Femur (tissue), 1 donor: ENCODE data around the gene POLD2.
"Not testable (repeated sequence)": the region's sequence is repeated elsewhere in the genome, so short reads cannot be mapped to it uniquely, and the experiment has no call there.

ENCODE experiments used
- DNase-seq: peaks from one replicate; pipeline ENCODE4 v3.0.0-alpha.2; 2017

The POLD2 gene

GRCh38 chr7:44138698-44139097, 15.3 kb upstream of the POLD2 start:
- DNase-seq: no peak

DNA sequence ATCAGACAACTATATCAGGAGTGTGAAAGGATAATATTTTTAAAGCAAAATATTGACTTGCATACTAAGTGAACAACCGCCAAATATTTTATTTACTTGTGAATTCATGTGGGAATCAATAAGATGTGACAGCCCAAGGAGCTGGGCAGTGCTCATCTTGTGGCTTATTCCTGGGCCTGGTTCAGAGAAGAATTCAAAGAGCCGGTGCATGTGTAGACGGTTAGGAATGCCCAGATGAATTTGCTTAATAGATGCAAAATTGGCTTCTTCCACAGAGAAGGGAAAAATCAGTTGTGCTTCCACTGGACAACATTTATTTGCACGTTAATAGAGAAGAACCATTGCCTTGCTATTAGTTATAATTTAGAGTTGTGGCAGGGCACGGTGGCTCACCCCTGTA, 13.4 kb upstream of the POLD2 start:
- no peak for DNase-seq

- DNase-seq: no peak
Measured at GRCh38 chr7:44134943-44135628, 11.7 kb upstream of the POLD2 start.

DNA sequence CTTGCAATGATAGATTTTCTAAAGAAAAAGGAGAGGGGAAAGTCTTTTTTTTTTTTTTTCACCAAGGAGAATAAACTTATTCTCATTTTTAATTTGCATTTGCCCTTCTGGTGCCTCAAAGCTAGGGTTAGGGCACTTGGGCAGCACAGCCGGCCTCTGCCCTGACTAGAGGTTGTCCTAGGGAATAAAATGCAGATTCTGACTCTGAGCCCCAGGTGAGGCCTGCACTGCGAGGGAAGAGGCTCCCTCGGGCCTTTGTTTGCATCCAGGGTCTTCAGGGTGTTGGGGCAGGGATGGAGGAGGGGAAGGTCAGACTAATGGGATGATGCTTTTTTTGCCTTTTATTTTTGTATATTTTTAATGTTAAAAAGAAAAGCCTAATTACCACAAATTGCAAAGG, 9.9 kb upstream of the POLD2 start:
- DNase-seq: no peak

- no peak for DNase-seq
Measured at GRCh38 chr7:44132039-44132438, 8.7 kb upstream of the POLD2 start.

DNA sequence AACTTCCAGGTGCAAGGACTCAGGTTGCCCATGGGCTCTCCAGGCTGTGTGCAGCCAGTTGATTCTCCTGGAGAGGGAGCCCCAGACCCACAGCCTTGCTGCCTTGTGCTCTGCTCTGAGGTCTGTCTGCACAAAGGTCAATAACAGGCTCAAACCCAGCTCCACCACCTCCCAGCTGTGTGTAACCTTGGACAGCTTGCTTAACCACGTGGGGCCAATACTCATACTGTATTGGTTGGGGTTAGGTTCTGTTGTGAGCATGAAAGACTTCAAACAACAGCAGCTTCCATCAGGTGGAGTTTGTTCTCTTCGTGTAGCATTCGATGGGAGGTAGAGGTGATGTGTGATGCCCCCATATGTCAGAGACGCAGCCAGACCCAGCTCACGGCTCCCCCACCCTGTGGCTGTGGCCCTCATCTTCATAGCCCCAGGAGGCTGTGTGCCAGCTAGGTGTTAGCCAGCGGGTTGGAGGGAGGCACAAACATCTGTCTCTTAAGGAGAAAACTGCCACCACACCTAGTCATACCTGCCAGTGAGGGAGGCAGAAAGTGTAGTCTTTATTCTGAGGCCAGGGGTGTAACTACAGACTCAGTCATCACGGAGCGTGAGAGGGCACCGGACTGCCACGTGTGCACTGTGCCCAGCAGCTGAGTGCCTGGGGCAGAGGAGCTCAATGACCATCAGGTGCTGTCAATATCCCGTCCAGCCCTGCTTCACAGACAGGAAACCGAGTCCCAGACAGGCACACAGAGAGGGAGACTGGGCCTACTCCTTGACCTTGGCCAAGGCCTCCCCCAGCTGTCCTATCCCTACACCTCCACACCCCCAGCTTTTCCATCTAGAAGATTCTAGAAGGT, 8.1 kb upstream of the POLD2 start:
- DNase-seq: no peak

GRCh38 chr7:44128721-44129582, 5.6 kb upstream of the POLD2 start:
- DNase-seq: no peak

GRCh38 chr7:44127161-44127560, 3.8 kb upstream of the POLD2 start:
- DNase-seq: no peak

- DNase-seq: not testable (repeated sequence)
Measured at GRCh38 chr7:44126574-44126973, 3.2 kb upstream of the POLD2 start.

- DNase-seq: no peak
Measured at GRCh38 chr7:44124822-44125202, 1.5 kb upstream of the POLD2 start.

- DNase-seq: no peak
Measured at GRCh38 chr7:44122529-44122928, 819 bp downstream of the POLD2 start.

DNA sequence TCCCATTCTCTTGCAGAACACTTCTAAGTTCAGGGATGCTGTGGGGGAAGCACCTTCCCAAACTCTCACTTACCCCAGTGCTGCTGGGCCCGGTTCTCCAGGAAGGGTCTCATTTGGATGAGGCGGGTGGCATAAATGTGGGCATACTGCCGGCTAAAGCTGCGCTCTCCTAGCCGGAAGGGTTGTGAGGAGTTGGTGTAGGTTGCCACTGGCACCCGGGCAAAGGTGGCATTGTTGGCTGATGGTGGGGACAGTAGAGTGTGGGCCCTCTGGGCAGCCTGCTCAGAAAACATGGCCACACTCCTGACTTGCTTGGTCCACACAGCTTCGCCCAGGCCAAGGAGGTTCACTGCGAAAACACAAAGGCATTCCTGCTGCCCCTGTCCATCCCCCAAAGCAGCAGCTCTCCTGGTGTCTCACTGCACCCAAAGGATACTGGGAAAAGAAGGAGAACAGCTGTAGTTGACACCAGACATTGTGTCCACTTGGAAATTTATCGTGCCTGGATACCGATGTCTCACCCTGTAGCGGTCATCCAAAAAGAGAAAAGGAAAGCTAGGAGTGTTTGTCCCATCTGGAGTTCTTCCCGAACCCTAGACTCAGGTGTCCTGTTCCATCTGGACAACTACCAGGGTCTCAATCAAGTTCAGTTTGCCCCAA, 1.5 kb downstream of the POLD2 start:
- no peak for DNase-seq

DNA sequence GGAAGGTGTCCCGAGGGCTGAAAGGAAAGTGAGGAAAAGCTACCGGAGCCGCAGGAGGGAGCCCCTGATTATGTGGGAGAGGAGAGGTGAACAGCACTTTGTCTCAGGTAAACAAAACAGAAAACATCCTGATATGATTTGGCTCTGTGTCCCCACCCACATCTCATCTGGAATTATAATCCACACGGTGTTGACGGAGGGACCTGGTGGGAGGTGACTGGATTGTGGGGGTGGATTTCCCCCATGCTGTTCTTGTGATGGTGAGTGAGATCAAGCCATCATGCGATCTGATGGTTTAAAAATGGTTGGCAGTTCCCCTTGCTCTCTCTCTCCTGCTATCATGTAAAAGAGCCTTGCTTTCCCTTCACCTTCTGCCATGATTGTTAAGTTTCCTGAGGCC, 3.0 kb downstream of the POLD2 start:
- no peak for DNase-seq

- no peak for DNase-seq
Measured at GRCh38 chr7:44119829-44120380, 3.4 kb downstream of the POLD2 start.

GRCh38 chr7:44117801-44118429, 5.4 kb downstream of the POLD2 start:
- no peak for DNase-seq

GRCh38 chr7:44116789-44117666, 6.3 kb downstream of the POLD2 start:
- no peak for DNase-seq

DNA sequence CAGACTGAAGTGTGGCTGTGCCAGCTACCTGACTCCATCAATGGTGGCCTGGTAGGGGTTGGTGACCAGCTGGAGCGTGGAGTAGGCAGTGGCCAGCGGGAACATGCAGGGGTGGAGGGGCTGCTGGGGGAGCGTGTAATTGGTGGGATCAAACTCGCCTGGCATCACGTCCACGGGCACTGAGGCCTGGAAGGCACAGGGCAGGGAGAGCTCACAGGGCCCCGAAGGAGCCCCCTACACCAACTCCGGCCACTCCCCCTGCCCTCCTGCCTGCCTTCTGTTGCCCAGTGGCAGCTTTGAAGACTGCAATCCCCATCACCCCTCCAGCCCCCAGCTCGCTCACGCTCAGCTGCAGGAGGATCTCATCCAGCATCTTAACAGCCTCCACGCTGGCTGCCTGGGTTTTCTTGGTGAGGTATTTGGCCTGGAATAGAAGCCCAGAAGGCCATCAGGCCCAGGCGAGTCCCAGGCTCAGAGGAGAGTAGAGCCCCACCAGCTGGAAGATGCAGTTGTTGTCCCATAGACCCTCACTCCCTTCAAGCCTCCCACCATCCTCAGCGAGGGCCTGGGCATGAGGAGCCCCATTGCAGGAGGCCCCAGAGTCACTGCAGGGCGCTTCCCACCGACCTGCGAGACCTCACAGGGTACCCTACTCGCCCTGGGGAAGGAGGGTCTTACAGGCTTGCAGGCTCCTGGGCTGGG, 7.1 kb downstream of the POLD2 start:
- DNase-seq: no peak

DNA sequence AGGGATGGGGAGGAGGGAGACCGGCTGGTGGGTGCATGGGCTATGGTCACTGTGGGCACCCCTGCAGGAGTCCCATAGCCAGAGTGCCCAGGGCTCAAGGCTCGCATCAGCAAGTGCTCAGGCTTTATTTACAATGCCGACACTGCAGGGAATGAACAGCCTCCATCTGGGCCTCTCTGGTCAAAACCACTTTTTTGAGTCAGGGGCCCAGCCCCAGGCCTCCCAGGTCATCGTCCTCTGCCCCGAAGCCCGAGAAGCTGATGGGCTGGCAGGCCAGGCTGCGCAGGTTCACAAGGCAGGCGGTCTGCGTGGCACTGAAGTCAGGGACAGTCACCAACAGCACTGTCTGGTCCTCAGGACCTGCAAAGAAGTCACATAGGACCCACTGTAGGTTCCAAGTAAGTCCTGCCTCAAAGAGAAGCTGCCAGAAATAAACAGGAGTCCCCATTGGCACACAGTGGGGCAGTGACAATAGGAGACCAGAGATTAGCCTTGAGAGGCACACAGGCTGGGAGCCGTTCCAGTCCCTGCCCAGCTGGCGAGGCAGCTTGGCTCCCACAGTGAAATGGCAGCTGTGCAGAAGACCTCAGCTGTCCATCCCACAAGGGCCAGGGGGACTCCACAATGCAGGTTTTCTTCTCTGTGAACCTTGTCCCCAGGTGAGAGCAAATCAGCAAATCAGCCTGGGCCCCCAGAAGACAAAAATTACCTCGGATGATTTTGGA, 8.6 kb downstream of the POLD2 start:
- peak; percentile 79 for DNase-seq

- DNase-seq: no peak
Measured at GRCh38 chr7:44113764-44114354, 9.5 kb downstream of the POLD2 start.
